ENCODE measurements around the gene EPB41L3. TPM values are rescaled to one million over a fixed set of nuclear protein-coding genes. Genes with fewer than 3 reads are reported as not detected.

Gene EPB41L3
- total RNA-seq, 4 donors from 2014 or later: 28.8 to 41.4 (median 37.2) TPM

DNA sequence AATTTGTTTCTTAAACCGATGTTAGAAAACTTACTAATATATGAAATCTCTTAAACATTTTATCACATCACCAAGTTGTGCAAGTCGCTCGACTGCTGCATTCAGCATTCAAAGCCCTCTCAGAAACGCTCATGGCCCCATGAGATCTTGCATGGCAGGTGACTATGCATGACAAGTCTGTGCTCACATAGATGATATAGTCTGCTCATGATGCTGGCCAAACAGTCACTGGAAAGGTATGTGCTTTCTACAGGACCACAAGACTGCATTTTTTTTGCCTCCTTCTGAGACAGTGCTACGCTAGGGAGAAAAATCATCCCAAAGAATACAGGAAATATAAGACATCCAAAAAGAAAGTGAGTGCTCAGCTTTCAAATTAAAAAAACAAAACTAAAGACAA, 150.0 kb downstream of the EPB41L3 start:
- WGBS, 2 donors: 89% methylated on average over 5 of the region's 5 CpGs
- H3K4me1 ChIP-seq: no peaks in the 10 kb centered on the region
- DNase-seq: no peak
- intact Hi-C loops (cut with DNase I): no loop called here
- H3K27ac ChIP-seq: no peak overlapping the region
- peaks cover 0 to 37% (median 0%) of the 10 kb centered on the region in 3 donors for H3K36me3 ChIP-seq
- no peaks in the 10 kb centered on the region for H3K9me3 ChIP-seq
- H3K4me3 ChIP-seq: no peak overlapping the region
- H3K27me3 ChIP-seq: no peaks in the 10 kb centered on the region
- TF ChIP-seq POLR2A (IDR thresholded peaks at IDR 0.05): no peak
- TF ChIP-seq, protein P1, sequence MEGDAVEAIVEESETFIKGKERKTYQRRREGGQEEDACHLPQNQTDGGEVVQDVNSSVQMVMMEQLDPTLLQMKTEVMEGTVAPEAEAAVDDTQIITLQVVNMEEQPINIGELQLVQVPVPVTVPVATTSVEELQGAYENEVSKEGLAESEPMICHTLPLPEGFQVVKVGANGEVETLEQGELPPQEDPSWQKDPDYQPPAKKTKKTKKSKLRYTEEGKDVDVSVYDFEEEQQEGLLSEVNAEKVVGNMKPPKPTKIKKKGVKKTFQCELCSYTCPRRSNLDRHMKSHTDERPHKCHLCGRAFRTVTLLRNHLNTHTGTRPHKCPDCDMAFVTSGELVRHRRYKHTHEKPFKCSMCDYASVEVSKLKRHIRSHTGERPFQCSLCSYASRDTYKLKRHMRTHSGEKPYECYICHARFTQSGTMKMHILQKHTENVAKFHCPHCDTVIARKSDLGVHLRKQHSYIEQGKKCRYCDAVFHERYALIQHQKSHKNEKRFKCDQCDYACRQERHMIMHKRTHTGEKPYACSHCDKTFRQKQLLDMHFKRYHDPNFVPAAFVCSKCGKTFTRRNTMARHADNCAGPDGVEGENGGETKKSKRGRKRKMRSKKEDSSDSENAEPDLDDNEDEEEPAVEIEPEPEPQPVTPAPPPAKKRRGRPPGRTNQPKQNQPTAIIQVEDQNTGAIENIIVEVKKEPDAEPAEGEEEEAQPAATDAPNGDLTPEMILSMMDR (IDR thresholded peaks at IDR 0.05): no peak

DNA sequence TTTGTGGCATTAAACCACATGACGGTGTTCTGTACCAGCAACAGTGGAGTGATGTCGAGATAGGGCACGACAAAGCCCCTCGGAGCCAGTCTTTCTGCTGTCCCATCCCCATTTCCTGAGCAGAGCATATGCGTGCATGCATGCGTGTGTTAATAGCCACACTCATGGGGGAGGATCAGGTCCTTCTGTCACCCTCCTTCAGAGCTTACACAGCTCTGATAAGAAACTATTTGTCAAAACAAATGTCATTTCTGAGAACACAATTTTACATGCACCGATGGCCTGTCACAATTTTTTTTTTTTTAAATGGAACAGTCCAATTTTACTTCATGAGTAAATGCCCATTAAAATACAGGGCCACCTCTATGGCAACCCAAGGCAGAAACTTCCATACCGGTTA, 152.4 kb downstream of the EPB41L3 start:
- WGBS, 2 donors: 94 to 95% methylated on average over 8 of the region's 8 CpGs
- H3K27me3 ChIP-seq: no peaks in the 10 kb centered on the region
- no peaks in the 10 kb centered on the region for H3K4me1 ChIP-seq
- DNase-seq: no peak
- peaks cover 0 to 26% (median 0%) of the 10 kb centered on the region in 3 donors for H3K36me3 ChIP-seq
- intact Hi-C loops (cut with DNase I): no loop called here
- TF ChIP-seq, protein P1 (IDR thresholded peaks at IDR 0.05): no peak
- no peak for TF ChIP-seq POLR2A (IDR thresholded peaks at IDR 0.05)
- H3K27ac ChIP-seq: no peak overlapping the region
- H3K9me3 ChIP-seq: no peaks in the 10 kb centered on the region
- H3K4me3 ChIP-seq: no peak overlapping the region

DNA sequence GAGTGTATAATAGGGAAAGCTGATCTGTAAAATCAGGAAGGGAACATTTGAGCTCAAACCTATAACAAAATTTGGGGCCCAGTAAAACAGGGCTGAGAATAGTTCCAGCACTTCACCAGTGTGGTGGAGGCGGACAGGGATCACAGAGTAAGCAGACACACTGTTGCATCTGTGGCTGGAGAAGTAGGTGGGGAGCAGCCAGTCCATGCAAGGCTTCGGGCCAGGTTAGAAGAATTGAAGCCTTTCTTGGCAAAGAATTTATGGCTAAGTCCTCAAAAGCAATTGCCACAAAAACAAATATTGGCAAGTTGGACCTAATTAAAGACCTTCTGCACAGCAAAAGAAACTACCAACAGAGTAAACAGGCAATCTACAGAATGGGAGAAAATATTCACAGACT, 154.4 kb downstream of the EPB41L3 start:
- no peaks in the 10 kb centered on the region for H3K9me3 ChIP-seq
- DNase-seq: no peak
- intact Hi-C loops (cut with DNase I): no loop called here
- peaks cover 0 to 8% (median 0%) of the 10 kb centered on the region in 3 donors for H3K36me3 ChIP-seq
- WGBS, 2 donors: 72 to 77% methylated on average over 2 of the region's 2 CpGs
- no peaks in the 10 kb centered on the region for H3K4me1 ChIP-seq
- TF ChIP-seq POLR2A (IDR thresholded peaks at IDR 0.05): no peak
- TF ChIP-seq, protein P1 (IDR thresholded peaks at IDR 0.05): no peak
- no peak overlapping the region for H3K27ac ChIP-seq
- H3K27me3 ChIP-seq: no peaks in the 10 kb centered on the region
- no peak overlapping the region for H3K4me3 ChIP-seq

DNA sequence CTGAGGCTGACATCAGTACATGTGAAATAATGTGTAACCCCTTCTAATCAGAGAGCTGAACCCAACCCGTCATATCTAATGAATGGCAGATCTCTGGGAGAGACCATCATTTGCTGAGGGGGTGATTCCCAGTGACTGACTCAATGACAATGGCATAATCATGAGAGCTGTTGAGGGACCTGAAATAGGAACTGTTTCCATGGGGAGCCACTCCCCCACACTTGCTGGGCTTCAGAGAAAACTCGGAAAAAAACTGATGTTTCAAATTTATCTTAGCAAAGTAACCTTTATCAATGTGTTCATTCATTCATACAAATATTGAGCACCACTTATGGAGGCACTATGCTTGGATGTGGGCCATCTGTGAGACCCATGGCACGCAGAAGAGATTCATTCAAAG, 154.9 kb downstream of the EPB41L3 start:
- intact Hi-C loops (cut with DNase I): no loop called here
- no peak overlapping the region for H3K4me3 ChIP-seq
- no peaks in the 10 kb centered on the region for H3K27me3 ChIP-seq
- H3K36me3 ChIP-seq: peaks cover 0 to 3% (median 0%) of the 10 kb centered on the region in 3 donors
- H3K27ac ChIP-seq: no peak overlapping the region
- DNase-seq: no peak
- H3K4me1 ChIP-seq: no peaks in the 10 kb centered on the region
- 79 to 85% methylated on average over 3 of the region's 3 CpGs for WGBS, 2 donors
- H3K9me3 ChIP-seq: no peaks in the 10 kb centered on the region
- no peak for TF ChIP-seq POLR2A (IDR thresholded peaks at IDR 0.05)
- TF ChIP-seq, protein P1 (IDR thresholded peaks at IDR 0.05): no peak

DNA sequence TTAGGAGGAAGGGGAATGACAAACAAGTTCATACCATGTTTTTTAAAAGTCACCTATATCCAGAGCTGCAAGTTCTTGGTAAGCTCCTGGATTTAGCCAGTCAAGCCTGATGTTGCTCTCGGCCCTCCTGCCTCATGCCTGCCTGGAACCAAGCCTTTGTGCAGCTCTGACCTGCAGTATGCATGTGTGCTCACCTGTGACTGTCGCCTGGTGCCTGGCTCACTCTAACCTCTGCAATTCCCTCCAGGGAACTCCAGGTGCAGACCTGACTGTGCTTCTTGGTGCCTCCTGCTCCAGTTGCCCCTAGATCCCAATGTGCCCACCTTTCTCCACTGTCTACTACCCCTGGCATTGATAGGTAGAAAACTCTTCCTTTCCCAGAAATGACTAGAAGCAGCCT, 163.2 kb downstream of the EPB41L3 start:
- TF ChIP-seq, protein P1 (IDR thresholded peaks at IDR 0.05): no peak
- no peak for TF ChIP-seq POLR2A (IDR thresholded peaks at IDR 0.05)
- no peak for DNase-seq
- Histone ChIP-seq H3K27me3 (no peaks in the 10 kb centered on the region), H3K9me3 (no peaks in the 10 kb centered on the region), H3K4me1 (no peaks in the 10 kb centered on the region), H3K27ac (no peak overlapping the region), H3K36me3 (no peaks in the 10 kb centered on the region), H3K4me3 (no peak overlapping the region)
- intact Hi-C loops (cut with DNase I): no loop called here
- WGBS, 2 donors: 58 to 59% methylated on average over 2 of the region's 2 CpGs

Data from esophagus squamous epithelium (tissue), 5 donors.